GM12878 (cell line): Measurements from ENCODE around the gene RAP2B. TPM values are rescaled to one million over a fixed set of nuclear protein-coding genes. Genes with fewer than 3 reads are reported as not detected.

Source experiments
- ATAC-seq: fragments of 200-7000 bp; cut with Tn5 transposase; 3 replicates; pipeline ENCODE4 v1.9.1; 2020; ENCODE audit warnings: mild to moderate bottlenecking, moderate library complexity
- BruUV-seq: library from RNA; stranded (reverse); fragments of 400-500 nt; replicated peaks from 2 replicates; lab custom pipeline; 2021; lab: Mats Ljungman, UMichigan
- CTCF ChIA-PET: fragments of 300-600 bp; sonication (Branson Sonifier 250); formaldehyde crosslinking; extraction: SDS; loops from one replicate; lab custom pipeline; 2021; ENCODE audit warnings: inconsistent platforms; lab: Yijun Ruan, JAX
- POLR2A ChIA-PET: fragments of 350-600 bp; formaldehyde crosslinking; extraction: SDS; loops from one replicate; lab custom pipeline; 2021; ENCODE audit warnings: inconsistent platforms; lab: Charles Lee
- RAD21 ChIA-PET: fragments of 300-600 bp; sonication (Branson Sonifier 250); formaldehyde crosslinking; loops from one replicate; lab custom pipeline; 2023; ENCODE audit warnings: antibody characterized with exemption; ENCODE audit not compliant: unreplicated experiment; lab: Charles Lee
- SMC1A ChIA-PET: fragments of 300-600 bp; sonication (Branson Sonifier 250); formaldehyde crosslinking; loops from one replicate; lab custom pipeline; 2023; ENCODE audit not compliant: unreplicated experiment, uncharacterized antibody; lab: Charles Lee
- DNase-seq: peaks from one replicate; pipeline ENCODE4 v3.0.0-alpha.2; 2011; ENCODE audit warnings: low read depth, low spot score
- FAIRE-seq: peaks from 3 replicates; lab custom pipeline; 2011; peaks lifted over from hg19 to GRCh38; lab: Jason Lieb, UNC
- H2AFZ ChIP-seq: 2 replicates; pipeline ENCODE4 v1.6.0; 2011; ENCODE audit warnings: low read depth, low read length, control low read depth; ENCODE audit not compliant: control insufficient read depth
- H3K27ac ChIP-seq: 2 replicates; pipeline ENCODE4 v1.5.1; 2011; ENCODE audit warnings: control low read depth; ENCODE audit not compliant: control insufficient read depth, insufficient read depth
- H3K27me3 ChIP-seq, 2 experiments: replicated peaks in 1 of 2; 2 replicates each; pipeline versions ENCODE4 v1.6.0 to v1.6.1; 2011; ENCODE audit warnings: low read length in 1 of 2; ENCODE audit not compliant: control insufficient read depth in 2 of 2, insufficient read depth in 2 of 2
- H3K36me3 ChIP-seq, 2 experiments: 2 replicates each; pipeline ENCODE4 v1.5.1; 2011; ENCODE audit warnings: low read length in 1 of 2; ENCODE audit not compliant: control insufficient read depth in 2 of 2, insufficient read depth in 2 of 2
- H3K4me1 ChIP-seq: 2 replicates; pipeline ENCODE4 v1.6.1; 2011; ENCODE audit warnings: mild to moderate bottlenecking, low read length, moderate library complexity, mixed read lengths; ENCODE audit not compliant: control insufficient read depth, insufficient read depth
- H3K4me2 ChIP-seq: 2 replicates; pipeline ENCODE4 v1.6.0; 2011; ENCODE audit warnings: control low read depth; ENCODE audit not compliant: control insufficient read depth, insufficient read depth
- H3K4me3 ChIP-seq: fragments of 200-600 bp; sonication (generic); 2 replicates; pipeline ENCODE4 v1.5.1; 2016
- H3K79me2 ChIP-seq: 2 replicates; pipeline ENCODE4 v1.6.0; 2011; ENCODE audit warnings: low read length; ENCODE audit not compliant: control insufficient read depth, insufficient read depth
- H3K9ac ChIP-seq: 2 replicates; pipeline ENCODE4 v1.8.0; 2011; ENCODE audit warnings: low read length, control low read depth, mixed read lengths; ENCODE audit not compliant: control insufficient read depth, insufficient read depth
- H3K9me3 ChIP-seq: replicated peaks from 3 replicates; pipeline ENCODE4 v1.5.1; 2011; ENCODE audit warnings: mild to moderate bottlenecking, low read length; ENCODE audit not compliant: control insufficient read depth, insufficient read depth
- H4K20me1 ChIP-seq: 2 replicates; pipeline ENCODE4 v1.6.0; 2011; ENCODE audit not compliant: control insufficient read depth, insufficient read depth
- CBFB ChIP-seq: IDR thresholded peaks from 2 replicates; pipeline ENCODE4 v1.6.1; 2016; ENCODE audit warnings: antibody characterized with exemption, low read depth
- GABPA ChIP-seq: IDR thresholded peaks from 2 replicates; pipeline ENCODE4 v1.6.1; 2014; ENCODE audit warnings: antibody characterized with exemption, low read depth, mild to moderate bottlenecking, inconsistent platforms
- HCFC1 ChIP-seq: fragments of 150-350 bp; IDR thresholded peaks from 2 replicates; pipeline ENCODE4 v1.6.1; 2014; ENCODE audit warnings: low read length
- HDAC2 ChIP-seq: fragments of 200-600 bp; sonication (generic); IDR thresholded peaks from 2 replicates; pipeline ENCODE4 v1.6.1; 2017
- NFXL1 ChIP-seq: fragments of 450-650 bp; IDR thresholded peaks from 2 replicates; pipeline ENCODE4 v1.6.1; 2017; ENCODE audit warnings: antibody characterized with exemption, mild to moderate bottlenecking, borderline replicate concordance
- POLR2A ChIP-seq: IDR thresholded peaks from 2 replicates; pipeline ENCODE4 v1.6.1; 2011; ENCODE audit warnings: low read depth, mild to moderate bottlenecking, low read length
- ZNF24 ChIP-seq: fragments of 450-650 bp; IDR thresholded peaks from 2 replicates; pipeline ENCODE4 v1.6.1; 2017; ENCODE audit warnings: antibody characterized with exemption, mild to moderate bottlenecking
- whole genome bisulfite sequencing: methylation state at CpG from one replicate; pipeline ENCODE4 v1.1.6; 2016; ENCODE audit warnings: low lambda C conversion rate; ENCODE audit not compliant: insufficient replicate concordance, insufficient coverage; ENCODE audit errors: missing lambda C conversion rate; 5-methylcytosine and 5-hydroxymethylcytosine counted together
- in situ Hi-C: fragments of 300-500 bp; cut with MboI; formaldehyde crosslinking; loops from 9 replicates; pipeline ENCODE4 v1.14.3; 2018; ENCODE audit warnings: mixed read lengths
- intact Hi-C: fragments of 100-400 bp; cut with micrococcal nuclease; formaldehyde crosslinking; loops from one replicate; pipeline ENCODE4 v1.14.2; 2022; ENCODE audit not compliant: unreplicated experiment
- polyA plus RNA-seq, 11 experiments: library from polyadenylated mRNA; depleted of rRNA in 4 of 11; unstranded in 6 of 11; stranded (reverse) in 5 of 11; fragments of >200 nt; fragmentation: Nextera tagmentation in 4 of 11; fragmentation: Illumina TruSeq in 1 of 11; extraction: Ambion mirVana in 4 of 11; extraction: Trizol in 1 of 11; gene quantifications; 1 replicate in 1 of 11; 2 replicates in 10 of 11; pipeline versions ENCODE4 v1.2.1 to v1.2.3, GENCODE V29; 2011 to 2016; ENCODE audit warnings: inconsistent platforms in 2 of 11, missing spikeins in 2 of 11, low read depth in 1 of 11
- total RNA-seq, 4 experiments: library from RNA; depleted of rRNA in 3 of 4; stranded (reverse); fragments of >200 nt in 3 of 4; fragmentation: Illumina TruSeq in 1 of 4; extraction: Trizol in 1 of 4; gene quantifications; 2 replicates each; pipeline versions ENCODE4 v1.2.1 to v1.2.3, GENCODE V29; 2013 to 2021
- TF ChIP-seq, protein P1 (sequence below): IDR thresholded peaks from 2 replicates; pipeline ENCODE4 v1.6.1; 2011; ENCODE audit warnings: borderline replicate concordance, low read depth, mild to moderate bottlenecking, moderate library complexity, mixed read lengths, low read length; ENCODE audit not compliant: insufficient read depth; ENCODE audit errors: extremely low read length
- TF ChIP-seq, protein P2 (sequence below): fragments of 450-650 bp; IDR thresholded peaks from 2 replicates; pipeline ENCODE4 v1.6.1; 2017; ENCODE audit warnings: low read depth, mild to moderate bottlenecking, moderate library complexity

RAP2B gene
- total and polyA plus RNA-seq, 10 of the 15 experiments (the other 5 are each of a cell fraction or from before 2014, with no cell fraction given): 5.9 to 21.3 (median 12.0) TPM

DNA sequence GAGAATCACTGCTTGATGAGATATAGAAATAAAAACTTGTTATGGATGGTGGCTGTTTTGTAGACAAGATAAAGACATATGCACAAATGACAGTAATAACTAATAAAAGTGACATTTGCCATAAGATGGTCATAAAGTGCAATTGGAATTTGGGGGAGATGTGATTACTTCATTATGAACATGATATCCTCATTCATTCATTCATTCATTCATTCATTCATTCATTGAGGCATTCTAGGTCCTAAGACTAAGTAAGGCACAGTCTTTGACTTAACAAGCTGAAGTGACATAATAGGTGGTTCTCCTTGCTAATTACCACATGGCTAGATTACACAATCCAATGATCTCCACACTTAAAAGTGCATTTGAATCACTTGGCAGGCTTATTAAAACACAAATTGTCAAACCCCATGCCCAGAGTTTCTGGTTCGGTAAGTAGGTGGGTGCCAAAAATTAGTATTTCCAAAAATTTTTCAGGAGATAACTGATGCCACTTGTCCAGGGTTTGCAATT is 18.9 kb downstream of the RAP2B start:
- 100% methylated on average over 1 of the region's 1 CpG for WGBS
- TF ChIP-seq NFXL1 (no peak), ZNF24 (peak; percentile 81; the same call in 1 of the 2 replicates)

DNA sequence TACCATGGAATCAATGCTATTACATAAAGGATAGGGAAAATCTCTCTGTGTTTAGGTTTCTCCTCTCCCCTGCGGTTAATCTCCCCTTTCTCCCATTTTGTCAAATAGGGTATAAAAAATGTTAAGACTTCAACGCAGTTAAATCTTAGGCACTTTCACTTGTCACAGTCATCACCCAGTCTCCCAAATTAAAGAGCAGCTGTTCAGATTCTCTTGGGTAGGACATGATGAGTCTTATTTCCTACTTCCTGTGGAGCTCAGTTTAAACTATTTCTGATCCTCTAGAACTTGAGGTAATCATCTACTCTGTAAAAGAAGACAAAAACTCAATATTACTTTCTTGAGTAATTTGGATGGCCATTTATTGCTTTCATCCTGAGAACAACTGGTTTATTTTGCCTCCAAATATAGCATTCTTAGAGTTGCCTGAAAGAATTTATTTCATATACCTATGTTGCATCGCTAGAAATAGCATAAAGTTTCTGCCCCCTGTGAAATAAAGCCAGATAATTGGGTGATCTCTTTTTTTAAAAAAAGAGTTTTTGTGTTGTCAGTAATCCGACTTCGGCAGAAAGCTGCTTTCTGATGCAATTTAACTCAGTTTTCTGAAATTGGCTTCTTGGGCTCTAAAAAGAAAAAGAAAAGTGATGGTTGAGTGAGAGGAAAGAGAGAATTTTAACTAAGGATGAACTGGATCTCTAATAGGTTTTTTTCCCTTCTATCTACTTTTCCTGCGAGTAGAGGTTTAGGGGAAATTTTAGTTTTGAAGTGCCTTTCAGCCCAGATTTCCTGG is 20.7 kb downstream of the RAP2B start:
- Histone ChIP-seq H3K4me1 (no peaks in the 10 kb centered on the region), H3K9ac (no peak overlapping the region), H3K27ac (no peak overlapping the region), H2AFZ (no peak overlapping the region), H3K27me3 (no peaks in the 10 kb centered on the region), H4K20me1 (no peaks in the 10 kb centered on the region), H3K4me3 (no peak overlapping the region), H3K79me2 (no peaks in the 10 kb centered on the region), H3K36me3 (no peaks in the 10 kb centered on the region), H3K4me2 (no peak overlapping the region), H3K9me3 (no peaks in the 10 kb centered on the region)
- POLR2A ChIA-PET: no interaction called here
- ATAC-seq (no peak), DNase-seq (no peak), FAIRE-seq (no peak)
- BruUV-seq: no TSS peak
- RAD21 ChIA-PET: no interaction called here
- CTCF ChIA-PET: no interaction called here
- 81% methylated on average over 6 of the region's 6 CpGs for WGBS
- SMC1A ChIA-PET: interaction anchor here (0.7 kb wide), 1 partner anchor 473 kb away, joined by 3 read pairs; no protein-coding TSS in a partner anchor
- intact Hi-C loops (no loop called here), in situ Hi-C loops (no loop called here)
- TF ChIP-seq POLR2A (no peak), HDAC2 (no peak), GABPA (no peak), CBFB (no peak), HCFC1 (no peak)
- TF ChIP-seq, protein P1, sequence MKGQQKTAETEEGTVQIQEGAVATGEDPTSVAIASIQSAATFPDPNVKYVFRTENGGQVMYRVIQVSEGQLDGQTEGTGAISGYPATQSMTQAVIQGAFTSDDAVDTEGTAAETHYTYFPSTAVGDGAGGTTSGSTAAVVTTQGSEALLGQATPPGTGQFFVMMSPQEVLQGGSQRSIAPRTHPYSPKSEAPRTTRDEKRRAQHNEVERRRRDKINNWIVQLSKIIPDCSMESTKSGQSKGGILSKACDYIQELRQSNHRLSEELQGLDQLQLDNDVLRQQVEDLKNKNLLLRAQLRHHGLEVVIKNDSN: no peak
- TF ChIP-seq, protein P2, sequence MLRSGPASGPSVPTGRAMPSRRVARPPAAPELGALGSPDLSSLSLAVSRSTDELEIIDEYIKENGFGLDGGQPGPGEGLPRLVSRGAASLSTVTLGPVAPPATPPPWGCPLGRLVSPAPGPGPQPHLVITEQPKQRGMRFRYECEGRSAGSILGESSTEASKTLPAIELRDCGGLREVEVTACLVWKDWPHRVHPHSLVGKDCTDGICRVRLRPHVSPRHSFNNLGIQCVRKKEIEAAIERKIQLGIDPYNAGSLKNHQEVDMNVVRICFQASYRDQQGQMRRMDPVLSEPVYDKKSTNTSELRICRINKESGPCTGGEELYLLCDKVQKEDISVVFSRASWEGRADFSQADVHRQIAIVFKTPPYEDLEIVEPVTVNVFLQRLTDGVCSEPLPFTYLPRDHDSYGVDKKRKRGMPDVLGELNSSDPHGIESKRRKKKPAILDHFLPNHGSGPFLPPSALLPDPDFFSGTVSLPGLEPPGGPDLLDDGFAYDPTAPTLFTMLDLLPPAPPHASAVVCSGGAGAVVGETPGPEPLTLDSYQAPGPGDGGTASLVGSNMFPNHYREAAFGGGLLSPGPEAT: no peak

More for the DNA sequence above, 18.9 kb downstream of the RAP2B start:
- POLR2A ChIA-PET: no interaction called here
- no peak for FAIRE-seq
- Histone ChIP-seq H3K27me3 (no peaks in the 10 kb centered on the region), H3K9ac (no peak overlapping the region), H3K27ac (no peak overlapping the region), H3K79me2 (no peaks in the 10 kb centered on the region), H3K36me3 (no peaks in the 10 kb centered on the region), H4K20me1 (no peaks in the 10 kb centered on the region), H3K4me2 (no peak overlapping the region), H3K9me3 (no peaks in the 10 kb centered on the region), H3K4me1 (no peaks in the 10 kb centered on the region), H2AFZ (no peak overlapping the region), H3K4me3 (no peak overlapping the region)
- intact Hi-C loops: no loop called here
- ATAC-seq: no peak
- in situ Hi-C loops: no loop called here
- no TSS peak for BruUV-seq
- CTCF ChIA-PET: no interaction called here
- RAD21 ChIA-PET: no interaction called here
- SMC1A ChIA-PET: no interaction called here
- DNase-seq: no peak
